ENCODE results near the gene SMTNL1. TPM values are rescaled to one million over a fixed set of nuclear protein-coding genes. Genes with fewer than 3 reads are reported as not detected.

Gene SMTNL1
- polyA plus RNA-seq, 2 donors, result not detected

- H3K4me1 ChIP-seq (ENCODE audit: control insufficient read depth in 2 of 2, insufficient read depth in 2 of 2, low read length in 1 of 2), result no peaks in the 10 kb centered on the region
- H3K9me3 ChIP-seq (ENCODE audit: control insufficient read depth in 2 of 2, insufficient read depth in 1 of 2, low read depth in 1 of 2, low read length in 1 of 2), result no peaks in the 10 kb centered on the region
- WGBS, 2 donors, result 86 to 93% methylated on average over 2 of the region's 2 CpGs
- H3K36me3 ChIP-seq (ENCODE audit: control insufficient read depth in 2 of 2, insufficient read depth in 2 of 2, low read length in 1 of 2), result peaks cover 16 to 27% of the 10 kb centered on the region in 2 donors
- no peak overlapping the region for H3K27ac ChIP-seq (ENCODE audit: low read depth in 2 of 2, low read length in 1 of 2)
- H3K27me3 ChIP-seq (ENCODE audit: control insufficient read depth in 1 of 2, insufficient read depth in 2 of 2, low read length in 2 of 2), result no peaks in the 10 kb centered on the region
- no peak overlapping the region for H3K4me3 ChIP-seq (ENCODE audit: low read depth in 1 of 2, low read length in 2 of 2)
These were observed 18.0 kb downstream of the SMTNL1 start for GRCh38 chr11:57555393-57555792.

- H3K9me3 ChIP-seq (ENCODE audit: control insufficient read depth in 2 of 2, insufficient read depth in 1 of 2, low read depth in 1 of 2, low read length in 1 of 2), result no peaks in the 10 kb centered on the region
- H3K27me3 ChIP-seq (ENCODE audit: control insufficient read depth in 1 of 2, insufficient read depth in 2 of 2, low read length in 2 of 2), result no peaks in the 10 kb centered on the region
- WGBS, 2 donors, result 66 to 77% methylated on average over 8 of the region's 8 CpGs
- H3K4me1 ChIP-seq (ENCODE audit: control insufficient read depth in 2 of 2, insufficient read depth in 2 of 2, low read length in 1 of 2), result no peaks in the 10 kb centered on the region
- H3K4me3 ChIP-seq (ENCODE audit: low read depth in 1 of 2, low read length in 2 of 2), result no peak overlapping the region
- peaks cover 16 to 27% of the 10 kb centered on the region in 2 donors for H3K36me3 ChIP-seq (ENCODE audit: control insufficient read depth in 2 of 2, insufficient read depth in 2 of 2, low read length in 1 of 2)
- H3K27ac ChIP-seq (ENCODE audit: low read depth in 2 of 2, low read length in 1 of 2), result no peak overlapping the region
These were observed 18.6 kb downstream of the SMTNL1 start for GRCh38 chr11:57556041-57556440.

GRCh38 chr11:57560146-57560545 lies 22.8 kb downstream of the SMTNL1 start:
- Histone ChIP-seq H3K27ac (ENCODE audit: low read depth in 2 of 2, low read length in 1 of 2) (no peak overlapping the region), H3K9me3 (ENCODE audit: control insufficient read depth in 2 of 2, insufficient read depth in 1 of 2, low read depth in 1 of 2, low read length in 1 of 2) (no peaks in the 10 kb centered on the region), H3K4me1 (ENCODE audit: control insufficient read depth in 2 of 2, insufficient read depth in 2 of 2, low read length in 1 of 2) (peaks cover 2 to 3% of the 10 kb centered on the region in 2 donors), H3K36me3 (ENCODE audit: control insufficient read depth in 2 of 2, insufficient read depth in 2 of 2, low read length in 1 of 2) (peaks cover 0 to 9% of the 10 kb centered on the region in 2 donors), H3K27me3 (ENCODE audit: control insufficient read depth in 1 of 2, insufficient read depth in 2 of 2, low read length in 2 of 2) (no peaks in the 10 kb centered on the region), H3K4me3 (ENCODE audit: low read depth in 1 of 2, low read length in 2 of 2) (no peak overlapping the region)
- WGBS, 2 donors, result 76 to 79% methylated on average over 4 of the region's 4 CpGs

- peaks cover 0 to 4% of the 10 kb centered on the region in 2 donors for H3K36me3 ChIP-seq (ENCODE audit: control insufficient read depth in 2 of 2, insufficient read depth in 2 of 2, low read length in 1 of 2)
- no peak overlapping the region for H3K4me3 ChIP-seq (ENCODE audit: low read depth in 1 of 2, low read length in 2 of 2)
- H3K27ac ChIP-seq (ENCODE audit: low read depth in 2 of 2, low read length in 1 of 2), result no peak overlapping the region
- no peaks in the 10 kb centered on the region for H3K9me3 ChIP-seq (ENCODE audit: control insufficient read depth in 2 of 2, insufficient read depth in 1 of 2, low read depth in 1 of 2, low read length in 1 of 2)
- 51 to 71% methylated on average over 4 of the region's 4 CpGs for WGBS, 2 donors
- peaks cover 2 to 5% of the 10 kb centered on the region in 2 donors for H3K4me1 ChIP-seq (ENCODE audit: control insufficient read depth in 2 of 2, insufficient read depth in 2 of 2, low read length in 1 of 2)
- H3K27me3 ChIP-seq (ENCODE audit: control insufficient read depth in 1 of 2, insufficient read depth in 2 of 2, low read length in 2 of 2), result no peaks in the 10 kb centered on the region
These were observed 25.2 kb downstream of the SMTNL1 start for GRCh38 chr11:57562596-57562995.

GRCh38 chr11:57566005-57566904 lies 28.9 kb downstream of the SMTNL1 start:
- no peaks in the 10 kb centered on the region for H3K36me3 ChIP-seq (ENCODE audit: control insufficient read depth in 2 of 2, insufficient read depth in 2 of 2, low read length in 1 of 2)
- 17 to 28% methylated on average over 4 of the region's 4 CpGs for WGBS, 2 donors
- H3K27me3 ChIP-seq (ENCODE audit: control insufficient read depth in 1 of 2, insufficient read depth in 2 of 2, low read length in 2 of 2), result no peaks in the 10 kb centered on the region
- peak overlapping the region; percentile 26 to 63 for H3K4me3 ChIP-seq (ENCODE audit: low read depth in 1 of 2, low read length in 2 of 2)
- H3K4me1 ChIP-seq (ENCODE audit: control insufficient read depth in 2 of 2, insufficient read depth in 2 of 2, low read length in 1 of 2), result peaks cover 2 to 9% of the 10 kb centered on the region in 2 donors
- no peaks in the 10 kb centered on the region for H3K9me3 ChIP-seq (ENCODE audit: control insufficient read depth in 2 of 2, insufficient read depth in 1 of 2, low read depth in 1 of 2, low read length in 1 of 2)
- peak overlapping the region; percentile 82 to 88 for H3K27ac ChIP-seq (ENCODE audit: low read depth in 2 of 2, low read length in 1 of 2)

- 3 to 4% methylated on average over 15 of the region's 15 CpGs for WGBS, 2 donors
- Histone ChIP-seq H3K4me3 (ENCODE audit: low read depth in 1 of 2, low read length in 2 of 2) (peak overlapping the region; percentile 63 to 72), H3K4me1 (ENCODE audit: control insufficient read depth in 2 of 2, insufficient read depth in 2 of 2, low read length in 1 of 2) (peaks cover 2 to 9% of the 10 kb centered on the region in 2 donors), H3K27me3 (ENCODE audit: control insufficient read depth in 1 of 2, insufficient read depth in 2 of 2, low read length in 2 of 2) (no peaks in the 10 kb centered on the region), H3K36me3 (ENCODE audit: control insufficient read depth in 2 of 2, insufficient read depth in 2 of 2, low read length in 1 of 2) (no peaks in the 10 kb centered on the region), H3K27ac (ENCODE audit: low read depth in 2 of 2, low read length in 1 of 2) (peak overlapping the region; percentile 82 to 88), H3K9me3 (ENCODE audit: control insufficient read depth in 2 of 2, insufficient read depth in 1 of 2, low read depth in 1 of 2, low read length in 1 of 2) (no peaks in the 10 kb centered on the region)
These were observed 29.6 kb downstream of the SMTNL1 start for GRCh38 chr11:57566905-57567514.

- WGBS, 2 donors, result 0 to 1% methylated on average over 76 to 92 of the region's 92 CpGs
- peaks cover 0 to 6% of the 10 kb centered on the region in 2 donors for H3K4me1 ChIP-seq (ENCODE audit: control insufficient read depth in 2 of 2, insufficient read depth in 2 of 2, low read length in 1 of 2)
These were observed 30.3 kb downstream of the SMTNL1 start, which contains the start of gene UBE2L6 for GRCh38 chr11:57567515-57568329. UBE2L6 (minus strand) TSS chr11:57567672; CDS start chr11:57567611, 61 bp downstream.

GRCh38 chr11:57568330-57568766 lies 31.0 kb downstream of the SMTNL1 start:
- 32 to 36% methylated on average over 6 of the region's 6 CpGs for WGBS, 2 donors
- H3K9me3 ChIP-seq (ENCODE audit: control insufficient read depth in 2 of 2, insufficient read depth in 1 of 2, low read depth in 1 of 2, low read length in 1 of 2), result no peaks in the 10 kb centered on the region
- peaks cover 0 to 6% of the 10 kb centered on the region in 2 donors for H3K4me1 ChIP-seq (ENCODE audit: control insufficient read depth in 2 of 2, insufficient read depth in 2 of 2, low read length in 1 of 2)
- no peaks in the 10 kb centered on the region for H3K36me3 ChIP-seq (ENCODE audit: control insufficient read depth in 2 of 2, insufficient read depth in 2 of 2, low read length in 1 of 2)
- no peaks in the 10 kb centered on the region for H3K27me3 ChIP-seq (ENCODE audit: control insufficient read depth in 1 of 2, insufficient read depth in 2 of 2, low read length in 2 of 2)
- H3K27ac ChIP-seq (ENCODE audit: low read depth in 2 of 2, low read length in 1 of 2), result peak overlapping the region; percentile 23 to 82
- H3K4me3 ChIP-seq (ENCODE audit: low read depth in 1 of 2, low read length in 2 of 2), result peak overlapping the region; percentile 63 to 72

More at GRCh38 chr11:57567515-57568329, 30.3 kb downstream of the SMTNL1 start, which contains the start of gene UBE2L6:
- H3K9me3 ChIP-seq (ENCODE audit: control insufficient read depth in 2 of 2, insufficient read depth in 1 of 2, low read depth in 1 of 2, low read length in 1 of 2), result no peaks in the 10 kb centered on the region
- H3K4me3 ChIP-seq (ENCODE audit: low read depth in 1 of 2, low read length in 2 of 2), result peak within 1 kb of the TSS; percentile 63 to 72
- H3K27me3 ChIP-seq (ENCODE audit: control insufficient read depth in 1 of 2, insufficient read depth in 2 of 2, low read length in 2 of 2), result no peaks in the 10 kb centered on the region
- H3K27ac ChIP-seq (ENCODE audit: low read depth in 2 of 2, low read length in 1 of 2), result peak within 1 kb of the TSS; percentile 82 to 88
- no peaks in the 10 kb centered on the region for H3K36me3 ChIP-seq (ENCODE audit: control insufficient read depth in 2 of 2, insufficient read depth in 2 of 2, low read length in 1 of 2)

GRCh38 chr11:57571606-57572005 lies 34.2 kb downstream of the SMTNL1 start:
- Histone ChIP-seq H3K4me3 (ENCODE audit: low read depth in 1 of 2, low read length in 2 of 2) (no peak overlapping the region), H3K27me3 (ENCODE audit: control insufficient read depth in 1 of 2, insufficient read depth in 2 of 2, low read length in 2 of 2) (no peaks in the 10 kb centered on the region), H3K9me3 (ENCODE audit: control insufficient read depth in 2 of 2, insufficient read depth in 1 of 2, low read depth in 1 of 2, low read length in 1 of 2) (no peaks in the 10 kb centered on the region), H3K27ac (ENCODE audit: low read depth in 2 of 2, low read length in 1 of 2) (no peak overlapping the region), H3K36me3 (ENCODE audit: control insufficient read depth in 2 of 2, insufficient read depth in 2 of 2, low read length in 1 of 2) (no peaks in the 10 kb centered on the region), H3K4me1 (ENCODE audit: control insufficient read depth in 2 of 2, insufficient read depth in 2 of 2, low read length in 1 of 2) (peaks cover 0 to 3% of the 10 kb centered on the region in 2 donors)
- 63 to 65% methylated on average over 2 of the region's 2 CpGs for WGBS, 2 donors

Measured in esophagus (tissue), 2 donors.